Activated gamma-delta T cell treated with anti-CD3 and anti-CD28 coated beads, Interleukin-2, amount 50 U/mL, for 16 hours (primary cell): ENCODE data around the gene PLXNA4.
"Not testable (repeated sequence)": the region's sequence is repeated elsewhere in the genome, so short reads cannot be mapped to it uniquely, and the experiment has no call there.

Experiments used
- DNase-seq: peaks from one replicate; pipeline ENCODE4 v3.0.0-alpha.2; 2020; ENCODE audit warnings: low read depth

PLXNA4 gene

DNA sequence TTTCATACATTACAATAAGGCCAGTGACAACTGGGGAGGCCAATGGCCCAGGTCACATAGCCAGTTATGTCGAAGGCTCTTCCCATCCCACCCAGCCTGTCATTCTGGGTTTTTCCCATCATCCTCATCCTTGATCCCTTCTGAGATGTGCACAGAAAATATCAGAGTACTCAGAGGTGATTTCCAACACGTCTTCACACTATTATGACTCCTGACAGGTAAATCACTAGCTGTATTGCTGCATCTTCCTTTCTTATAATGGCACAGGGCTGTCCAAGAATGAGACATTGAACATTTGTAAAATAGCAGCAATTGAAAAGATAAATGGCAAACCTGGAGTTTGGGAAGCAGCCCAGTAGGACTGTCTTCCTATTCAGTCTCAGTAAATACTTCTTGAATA lies 159.9 kb downstream of the PLXNA4 start:
- no peak for DNase-seq

DNA sequence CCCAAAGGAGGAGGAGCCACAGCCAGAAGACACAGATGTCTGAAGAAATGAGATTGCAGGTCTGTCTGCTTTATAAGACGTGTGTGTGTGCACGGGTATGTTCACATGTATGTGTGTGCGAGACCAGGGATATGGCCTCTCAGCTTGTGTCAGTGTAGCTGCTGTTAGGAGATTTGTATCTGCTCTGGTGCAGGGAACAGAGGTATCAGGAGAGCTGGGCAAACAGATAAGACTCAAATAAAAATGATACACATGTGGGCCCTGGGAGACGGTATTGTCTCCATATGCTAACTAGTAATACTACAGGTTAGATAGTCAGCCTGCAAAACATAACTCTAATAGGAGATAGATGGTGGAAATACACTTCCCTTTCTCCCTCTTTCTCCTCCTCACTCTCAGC lies 161.0 kb downstream of the PLXNA4 start:
- no peak for DNase-seq

DNA sequence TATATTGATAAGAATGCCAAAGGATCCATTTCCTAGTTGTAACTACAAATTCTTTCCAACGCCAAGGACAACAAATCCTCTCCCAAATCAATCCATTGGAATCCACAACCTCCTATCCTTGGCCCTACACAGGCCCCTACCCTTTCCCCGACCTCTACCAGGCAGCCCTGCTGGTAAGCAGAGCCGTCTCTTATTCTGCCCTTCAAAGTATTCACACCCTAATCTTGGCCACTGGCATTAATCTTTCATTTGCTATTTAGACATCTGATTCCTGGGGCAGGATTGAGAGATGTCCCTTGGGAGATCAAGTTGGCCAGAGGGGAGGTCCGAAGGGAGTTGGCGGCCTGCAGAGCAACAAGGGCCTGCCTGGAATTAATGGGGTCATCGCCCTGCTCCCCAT lies 161.4 kb downstream of the PLXNA4 start:
- DNase-seq, result no peak

DNA sequence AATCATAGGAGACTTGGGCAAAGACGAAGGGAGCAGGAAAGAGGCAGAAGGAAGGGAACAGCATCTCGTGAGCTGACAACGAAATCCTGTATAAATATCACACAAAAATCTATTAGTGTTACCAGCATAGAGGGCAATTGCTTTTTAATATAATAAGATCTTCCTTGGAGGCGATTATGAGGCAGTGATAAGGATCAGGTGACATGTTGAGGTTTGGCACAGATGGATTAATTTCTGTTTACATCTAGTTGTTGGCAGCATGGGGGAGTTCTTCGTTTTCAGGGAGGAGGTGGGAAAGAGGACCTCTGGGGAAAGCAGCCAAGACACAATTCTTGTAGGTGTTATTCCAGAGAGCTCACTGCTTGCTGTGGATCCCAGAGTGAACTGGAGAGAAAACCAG lies 163.8 kb downstream of the PLXNA4 start:
- DNase-seq, result no peak

DNA sequence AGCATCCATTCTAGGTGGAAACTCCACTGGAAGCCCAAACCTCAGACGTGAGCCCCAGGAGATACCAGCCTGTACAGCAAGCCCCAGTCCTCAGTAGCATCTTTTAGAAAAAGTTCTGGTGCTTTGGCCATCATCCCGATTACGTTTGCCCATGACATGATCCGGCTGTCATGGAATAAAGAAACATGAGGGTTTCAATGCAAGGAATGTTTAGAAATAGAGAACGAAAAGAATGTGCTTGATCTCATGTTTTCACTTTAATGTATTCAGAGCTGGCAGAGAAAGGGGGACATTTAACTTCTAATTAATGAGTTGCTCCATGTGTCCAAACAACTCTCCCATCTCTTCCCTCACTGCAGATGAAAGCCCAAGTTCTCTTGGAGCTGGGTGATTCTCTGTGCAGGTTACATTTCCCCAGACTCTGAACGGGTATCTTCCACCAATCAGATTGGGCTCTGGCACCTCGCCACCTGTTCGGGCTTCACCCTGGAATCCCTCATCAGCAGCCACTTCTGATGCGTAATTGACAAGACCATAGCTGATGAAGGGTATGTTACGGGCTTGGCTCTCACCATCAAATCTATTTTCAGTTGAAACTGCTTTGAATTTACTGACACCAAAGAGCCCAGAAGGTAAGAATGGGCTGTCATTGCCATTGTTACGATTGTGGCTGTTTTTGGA lies 165.3 kb downstream of the PLXNA4 start:
- no peak for DNase-seq

DNA sequence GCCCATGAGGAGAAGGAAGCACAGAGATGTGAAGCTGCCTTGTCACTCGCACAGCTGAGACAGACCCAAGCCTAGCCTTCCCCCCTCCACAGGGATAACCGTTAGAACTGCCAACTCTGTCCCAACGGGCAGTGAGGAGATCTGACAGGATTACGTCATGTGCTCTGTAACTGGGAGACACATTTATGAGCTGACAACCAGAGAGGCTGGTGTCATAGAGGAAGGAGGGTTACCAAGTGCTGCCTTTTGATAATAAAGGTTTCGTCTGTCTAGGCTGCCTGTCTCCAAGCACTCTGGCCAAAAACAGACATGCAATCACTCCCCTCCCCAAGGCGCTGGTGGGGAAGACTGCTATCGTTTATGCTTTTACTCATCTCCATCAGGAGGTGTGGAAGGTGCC lies 165.9 kb downstream of the PLXNA4 start:
- no peak for DNase-seq

DNA sequence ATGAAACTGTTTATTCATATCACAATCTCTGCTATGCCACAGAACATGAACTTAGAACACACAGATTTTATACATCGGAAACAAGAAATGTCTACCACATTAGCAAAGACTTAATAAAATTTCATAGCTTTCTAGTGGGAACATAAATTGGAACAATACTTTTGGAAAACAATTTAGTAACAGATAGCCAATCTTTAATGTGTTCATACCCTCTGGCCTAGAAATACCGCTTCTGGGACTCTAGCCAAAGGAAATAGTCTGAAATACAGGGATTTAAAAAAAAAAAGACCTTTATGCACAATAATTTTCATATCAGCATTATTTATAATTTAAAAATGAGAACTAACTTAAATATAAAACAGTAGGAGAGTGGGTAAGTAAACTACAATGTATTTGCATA lies 168.5 kb downstream of the PLXNA4 start:
- DNase-seq, result no peak

DNA sequence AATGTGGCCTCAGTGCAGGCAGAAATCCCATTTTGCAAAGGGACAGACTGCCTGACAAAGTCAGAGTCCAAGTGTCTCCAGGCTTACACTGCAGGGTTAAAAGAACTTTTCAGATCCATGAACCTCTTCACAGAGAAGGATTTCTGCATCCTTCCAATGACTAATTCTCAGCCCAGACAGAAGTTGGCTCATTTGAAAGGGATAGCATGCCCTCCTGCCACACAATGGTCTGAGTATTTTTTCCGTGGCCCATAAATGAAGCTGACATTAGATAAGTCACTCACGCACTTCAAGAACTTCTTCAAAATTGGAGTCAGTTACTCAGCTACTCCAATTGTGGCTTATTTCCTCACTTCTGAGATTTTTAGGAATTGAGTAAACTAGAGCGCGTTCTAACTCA lies 170.2 kb downstream of the PLXNA4 start:
- no peak for DNase-seq

DNA sequence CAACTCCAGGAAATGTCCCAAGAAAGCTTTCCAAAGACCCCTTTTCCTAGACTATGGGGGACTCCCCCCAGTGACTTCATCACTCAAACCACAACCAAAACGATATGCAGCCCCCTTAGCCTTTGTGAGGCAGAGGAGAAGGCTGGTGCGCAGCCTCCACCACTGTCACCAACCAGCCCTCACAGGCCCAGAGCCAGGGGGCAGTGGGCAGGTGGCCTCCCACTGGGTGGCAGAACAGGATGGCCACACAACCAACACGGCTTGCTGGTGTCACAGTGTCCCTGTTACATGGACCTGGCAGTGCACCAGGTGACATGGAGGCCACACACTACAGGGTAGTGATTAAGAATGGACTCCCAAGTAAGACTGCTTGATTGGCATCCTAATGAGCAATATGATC lies 172.0 kb downstream of the PLXNA4 start:
- no peak for DNase-seq

DNA sequence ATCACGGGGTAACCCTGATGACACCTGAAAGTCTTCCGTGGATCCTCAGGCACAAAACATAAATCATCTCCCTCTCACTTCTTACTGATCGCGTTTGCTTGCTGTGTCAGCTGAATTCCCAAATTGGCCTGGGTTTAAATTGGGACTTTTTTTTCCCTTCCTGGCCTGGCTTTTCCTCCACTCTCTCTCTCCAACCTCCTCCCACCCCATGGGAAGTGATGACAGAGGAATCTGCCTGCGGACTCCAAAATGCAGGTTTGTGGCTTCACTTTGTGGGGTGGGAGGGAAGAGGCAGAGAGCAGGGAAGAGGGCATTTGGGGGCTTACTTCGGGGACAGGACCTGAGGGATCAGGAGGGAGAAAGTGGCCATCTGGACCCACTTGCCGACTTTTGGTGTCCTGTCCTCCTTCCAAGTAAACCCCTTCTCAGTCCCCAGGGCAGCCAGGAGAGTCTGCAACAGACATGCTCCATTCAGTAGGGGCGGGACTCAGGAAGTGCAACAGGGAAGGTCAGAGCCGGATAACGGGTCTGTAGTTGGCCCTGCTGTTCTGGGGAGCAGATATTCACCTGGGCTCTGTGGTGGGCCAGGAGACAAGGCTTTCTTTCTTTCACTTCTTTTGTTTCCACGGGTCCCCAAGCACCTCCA lies 172.7 kb downstream of the PLXNA4 start:
- no peak for DNase-seq

DNA sequence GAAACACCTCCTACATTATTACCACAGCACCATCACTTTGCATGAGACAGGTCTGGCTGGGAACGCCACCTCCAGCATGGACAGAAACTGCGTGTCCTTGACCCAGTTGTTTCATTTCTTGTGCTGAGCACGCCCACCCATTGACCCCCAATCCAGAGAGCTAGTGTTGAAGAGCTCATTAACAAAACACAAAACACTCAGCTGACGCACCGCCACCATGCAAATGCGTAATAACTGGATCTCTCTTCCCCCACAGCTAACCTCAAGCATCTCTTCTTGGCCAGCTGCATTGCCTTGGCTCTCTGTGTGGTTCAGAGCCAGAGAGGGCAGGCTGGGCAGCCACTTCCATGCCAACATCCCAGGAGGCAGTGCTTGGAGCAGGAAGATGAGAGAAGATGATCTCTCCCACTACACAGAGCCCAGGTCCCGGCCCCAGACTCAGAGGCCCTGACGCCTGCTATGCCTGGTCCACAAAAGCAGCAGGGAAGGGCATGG lies 173.5 kb downstream of the PLXNA4 start:
- no peak for DNase-seq

DNA sequence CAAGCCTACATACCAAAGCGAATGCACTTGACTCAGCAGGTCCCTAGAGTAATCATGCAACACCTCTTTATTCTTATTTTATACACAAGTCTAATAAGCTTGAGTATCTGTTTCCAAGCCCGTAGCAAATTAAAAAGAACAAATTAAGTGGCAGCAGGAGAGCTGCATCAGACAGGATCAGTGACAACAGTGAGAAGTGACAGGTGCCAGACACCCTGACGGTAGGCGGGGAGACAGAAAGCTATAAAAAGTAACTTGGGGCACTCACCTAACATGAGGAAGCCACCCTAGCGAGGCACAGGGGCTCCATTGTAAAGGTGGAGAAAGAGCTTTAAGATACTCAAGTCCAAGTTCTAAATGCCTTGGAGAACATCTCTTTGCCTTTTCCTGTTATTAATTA lies 174.2 kb downstream of the PLXNA4 start:
- no peak for DNase-seq

DNA sequence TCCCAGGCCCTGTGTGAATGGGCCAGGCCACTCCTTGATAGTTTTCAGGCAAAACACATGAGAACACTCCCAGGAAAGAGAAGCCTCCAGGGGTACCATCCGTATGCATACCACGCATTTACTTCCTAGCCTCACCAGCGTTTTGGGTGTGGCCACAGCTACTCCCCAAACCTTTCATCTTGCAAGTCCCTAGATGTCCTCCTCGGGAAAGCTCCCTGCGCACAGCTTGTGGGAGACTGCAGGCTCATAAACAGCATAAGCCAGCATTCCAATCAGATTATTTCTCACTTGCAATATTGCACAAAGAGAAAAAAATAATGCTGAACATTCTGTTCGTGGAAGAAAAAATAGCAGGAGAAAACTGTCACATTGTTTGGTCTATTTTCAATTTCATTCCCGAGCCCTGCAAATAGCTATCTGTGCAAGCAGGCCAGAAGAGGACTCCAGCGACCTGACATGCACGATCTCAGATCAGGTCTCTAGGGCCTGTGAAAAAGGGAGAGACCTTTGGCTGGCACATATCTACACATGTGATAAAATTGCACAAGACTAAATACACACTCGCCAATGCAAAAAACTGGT lies 175.6 kb downstream of the PLXNA4 start:
- no peak for DNase-seq

DNA sequence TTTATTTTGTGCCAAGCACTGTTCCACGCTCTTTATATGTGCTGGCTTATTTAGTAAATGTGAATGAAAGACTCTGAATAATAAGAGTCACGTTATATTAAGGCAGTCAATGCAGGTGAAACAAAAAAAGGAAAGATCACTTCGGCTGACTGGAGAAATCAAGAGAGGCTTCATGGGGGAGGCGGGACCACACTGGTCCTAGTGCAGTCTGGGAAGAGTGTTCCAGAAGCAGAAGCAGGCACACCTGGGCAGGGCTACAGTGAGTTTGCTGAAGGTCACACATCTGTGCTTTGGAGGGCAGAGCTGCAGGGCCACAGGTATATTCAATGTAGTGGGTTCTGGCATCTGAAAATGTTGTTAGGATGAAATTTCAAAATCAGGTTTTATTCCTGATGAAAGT lies 176.9 kb downstream of the PLXNA4 start:
- no peak for DNase-seq

DNA sequence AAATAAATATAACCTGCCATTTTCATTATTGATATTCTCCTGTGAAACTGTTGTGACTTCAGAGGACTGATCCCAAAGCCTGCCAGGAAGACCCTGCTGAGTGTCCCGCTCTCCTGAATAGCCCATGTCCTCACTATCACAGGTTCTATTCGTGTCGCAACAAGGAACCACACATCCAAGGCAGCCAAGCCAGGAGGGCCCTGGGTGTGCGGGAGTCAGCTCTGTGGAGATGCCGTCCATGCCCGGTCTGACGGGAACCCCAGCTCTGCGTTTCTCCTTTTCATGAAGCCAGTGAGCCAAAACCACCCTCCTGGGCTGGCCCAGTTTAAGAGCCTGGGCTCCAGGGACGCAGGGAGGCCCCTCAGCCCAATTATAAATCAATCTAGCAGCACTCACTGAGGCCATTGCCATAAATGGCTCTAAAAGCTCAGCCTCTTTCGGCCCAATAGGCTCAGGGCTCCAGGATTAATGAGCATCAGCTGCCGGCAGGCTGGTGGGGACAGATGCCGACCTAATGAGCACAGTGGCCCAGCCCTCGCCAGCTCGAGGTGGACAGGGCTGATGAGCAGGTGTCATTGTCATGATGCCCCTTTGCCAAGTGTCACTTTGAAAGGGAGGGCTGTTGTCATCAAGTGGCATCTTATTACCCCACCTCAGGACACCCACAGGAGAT lies 177.9 kb downstream of the PLXNA4 start:
- no peak for DNase-seq

DNA sequence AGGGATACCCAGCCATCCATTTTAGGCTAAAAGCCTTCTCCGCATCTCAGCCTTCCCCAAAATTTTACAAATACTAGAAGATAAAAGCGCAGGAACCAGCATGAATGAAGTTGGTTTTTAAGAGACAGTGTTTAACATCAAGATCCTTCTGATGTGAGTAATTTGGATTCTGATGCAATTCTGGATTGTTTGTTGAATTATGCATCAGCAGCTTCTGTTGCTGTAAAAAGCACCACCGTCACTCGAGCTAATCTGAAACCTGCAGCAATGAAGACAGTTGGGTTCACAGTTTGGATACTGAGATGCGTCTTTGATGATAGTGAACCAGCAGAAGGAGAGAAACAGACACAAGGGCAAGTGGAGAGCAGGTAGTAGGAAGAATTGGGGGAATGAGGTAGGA lies 179.2 kb downstream of the PLXNA4 start:
- no peak for DNase-seq

DNA sequence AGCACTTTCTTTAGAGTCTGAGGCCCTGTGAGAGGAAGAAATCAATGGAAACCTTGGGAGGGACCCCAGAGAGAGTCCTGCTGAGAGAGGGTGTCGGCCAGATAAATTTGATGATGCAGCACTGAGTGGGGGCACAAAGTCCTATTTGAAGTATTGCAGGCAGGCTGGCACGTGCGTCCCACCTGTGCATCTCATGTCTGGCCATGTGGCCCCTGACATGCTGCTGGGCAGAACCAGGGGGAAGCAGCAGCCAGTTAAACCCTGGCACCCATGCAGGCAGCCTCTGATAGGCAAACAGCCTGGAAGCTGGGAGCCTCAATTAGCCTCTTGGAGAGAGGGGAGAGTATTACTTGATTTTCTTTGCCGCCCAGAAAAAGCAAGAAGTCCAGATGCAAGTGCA lies 180.9 kb downstream of the PLXNA4 start:
- DNase-seq, result no peak

DNA sequence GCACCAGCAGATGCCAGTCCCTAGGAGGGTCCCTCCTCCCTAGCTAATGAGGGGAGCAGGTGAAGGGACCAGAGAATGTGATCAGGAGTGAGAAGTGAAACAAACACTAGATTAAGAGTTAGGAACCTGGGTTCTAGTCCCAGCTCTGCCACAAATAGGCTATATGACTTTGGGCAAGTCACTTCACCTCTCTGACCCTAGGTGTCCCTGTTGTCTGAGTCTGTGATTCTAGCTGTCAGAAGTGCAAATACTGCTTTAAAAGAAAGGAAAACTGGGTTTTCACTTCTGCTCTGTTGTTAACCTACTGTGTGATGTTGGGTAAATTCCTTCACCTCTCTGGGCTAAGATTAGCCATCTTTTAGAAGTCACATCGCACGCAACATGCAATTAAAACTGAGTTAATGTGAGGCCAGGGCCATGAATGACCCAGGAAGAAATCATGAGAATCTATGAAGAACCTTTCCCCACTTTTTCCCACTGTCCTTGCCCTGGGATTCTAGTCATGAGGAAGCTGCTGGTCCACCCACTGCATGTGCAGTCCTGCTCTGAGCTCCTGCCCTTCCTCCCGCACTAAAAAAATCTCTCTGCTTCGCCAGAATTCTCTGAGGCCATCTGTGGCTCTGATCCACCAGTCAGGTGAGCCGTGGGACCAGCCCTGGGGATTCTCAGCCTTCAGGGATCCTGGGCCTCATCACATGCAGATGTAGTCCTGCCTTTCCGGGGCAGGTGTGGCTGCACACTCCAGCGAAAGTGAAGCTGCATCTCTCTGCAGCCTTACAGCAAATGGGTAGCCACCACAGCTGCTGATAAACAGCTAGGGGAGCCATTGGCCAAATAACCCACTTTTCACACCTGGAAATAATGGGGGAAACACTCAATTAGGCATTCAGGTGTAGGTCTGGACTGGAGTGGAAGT lies 181.7 kb downstream of the PLXNA4 start:
- DNase-seq, result peak; percentile 5

DNA sequence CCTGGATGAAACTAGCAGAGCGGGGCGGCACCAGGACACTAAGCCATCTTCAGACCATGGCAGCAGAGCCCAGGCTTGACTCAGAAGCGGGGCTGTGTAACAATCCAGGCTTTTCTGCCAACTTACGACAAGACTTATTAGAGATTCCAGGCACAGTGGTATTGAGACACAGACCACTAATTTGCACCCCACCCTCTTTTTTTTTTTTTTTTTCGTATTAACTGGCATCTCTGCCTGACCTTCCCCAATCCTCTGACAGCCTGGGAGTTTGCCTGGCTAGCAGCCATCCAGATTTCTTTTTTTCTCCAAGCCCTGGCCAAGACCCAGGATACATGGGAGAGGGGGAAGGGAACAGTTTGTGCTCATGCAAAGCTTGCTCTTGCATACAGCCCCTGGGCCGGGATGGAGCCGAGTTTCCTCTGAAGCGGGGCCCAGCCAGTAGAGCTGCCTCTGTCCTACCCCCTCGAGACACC lies 182.4 kb downstream of the PLXNA4 start:
- DNase-seq, result no peak

DNA sequence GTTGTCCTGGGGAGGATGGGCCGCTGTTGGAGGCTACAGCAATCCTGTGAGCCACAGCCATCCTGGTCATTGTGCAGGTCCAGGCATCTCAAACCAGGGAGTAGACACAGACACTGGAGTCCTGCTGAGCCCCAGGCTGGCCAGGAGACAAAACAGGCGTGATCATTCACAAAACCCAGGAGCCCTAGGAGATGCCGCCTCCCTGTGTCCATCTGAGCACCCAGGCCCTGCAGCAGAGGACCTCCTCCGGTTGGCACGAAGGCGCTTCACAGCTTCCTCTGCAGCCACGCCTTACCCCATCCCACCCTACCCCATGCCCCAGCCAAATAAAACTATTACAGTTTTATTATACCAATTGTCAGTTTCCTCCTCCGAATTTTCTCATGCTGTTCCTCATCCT lies 183.6 kb downstream of the PLXNA4 start:
- no peak for DNase-seq

DNA sequence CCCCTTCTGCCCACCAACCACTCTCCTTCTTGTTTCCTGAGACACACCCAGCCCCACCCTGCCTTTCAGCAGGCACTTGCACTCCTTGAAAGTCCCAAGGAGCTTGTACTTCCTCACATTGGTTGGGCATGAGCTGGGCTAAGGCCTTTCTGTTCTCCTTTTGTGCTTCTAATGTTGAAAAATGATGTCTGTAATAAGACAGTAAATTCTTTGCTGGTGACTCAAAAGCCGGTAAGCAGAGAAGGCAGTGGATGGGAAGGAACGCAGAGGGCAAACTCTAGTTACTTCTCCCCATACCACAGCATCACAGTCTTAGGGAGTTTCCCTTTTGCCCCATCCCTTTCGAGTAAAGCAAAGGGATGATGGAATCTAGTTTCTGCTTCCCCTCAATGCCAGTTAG lies 185.6 kb downstream of the PLXNA4 start:
- DNase-seq, result no peak

DNA sequence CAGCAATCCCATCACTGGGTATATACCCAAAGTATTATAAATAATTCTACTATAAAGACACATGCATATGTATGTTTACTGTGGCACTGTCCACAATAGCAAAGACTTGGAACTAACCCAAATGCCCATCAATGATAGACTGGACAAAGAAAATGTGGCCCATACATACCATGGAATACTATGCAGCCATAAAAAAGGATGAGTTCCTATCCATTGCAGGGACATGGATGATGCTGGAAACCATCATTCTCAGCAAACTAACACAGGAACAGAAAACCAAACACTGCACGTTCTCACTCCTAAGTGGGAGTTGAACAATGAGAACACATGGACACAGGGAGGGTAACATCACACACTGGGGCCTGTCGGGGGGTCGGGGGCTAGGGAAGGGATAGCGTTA lies 186.2 kb downstream of the PLXNA4 start:
- DNase-seq, result not testable (repeated sequence)
